Astrocyte of the cerebellum (primary cell): ENCODE results near the gene ZNF132.
"Not testable (repeated sequence)": the region's sequence is repeated elsewhere in the genome, so short reads cannot be mapped to it uniquely, and the experiment has no call there.

ENCODE experiments used
- DNase-seq: peaks from one replicate; pipeline ENCODE4 v3.0.0-alpha.2; 2011; ENCODE audit warnings: low read depth
- H3K4me3 ChIP-seq: 2 replicates; pipeline ENCODE4 v1.5.1; 2011; ENCODE audit warnings: mild to moderate bottlenecking, low read depth, low read length, moderate library complexity
- CTCF ChIP-seq: IDR thresholded peaks from 2 replicates; pipeline ENCODE4 v1.5.1; 2012; ENCODE audit warnings: low read length, low read depth, moderate library complexity, mild to moderate bottlenecking; ENCODE audit errors: missing control alignments
- in situ Hi-C: cut with HindIII; loops from 2 replicates; pipeline ENCODE4 v1.10.0; 2017; ENCODE audit warnings: low sequenced_read_pairs

The ZNF132 gene

GRCh38 chr19:58439576-58440554 is at the start of gene ZNF132:
Gene ZNF132, minus strand, starts transcription at chr19:58440153. Its CDS starts 332 bp downstream, at chr19:58439821.
- TF ChIP-seq CTCF = no peak
- peak; percentile 100 for DNase-seq
- peak within 1 kb of the TSS; percentile 57 for H3K4me3 ChIP-seq
- in situ Hi-C loops = no loop called here

GRCh38 chr19:58484349-58484748 is 44.4 kb upstream of the ZNF132 start:
- in situ Hi-C loops, H3K4me3 ChIP-seq, DNase-seq: not testable (repeated sequence)

GRCh38 chr19:58483776-58484175 is 43.8 kb upstream of the ZNF132 start:
- in situ Hi-C loops = no loop called here
- TF ChIP-seq CTCF = no peak
- no peak for DNase-seq
- H3K4me3 ChIP-seq = no peak overlapping the region

- DNase-seq = no peak
- TF ChIP-seq CTCF = no peak
- no peak overlapping the region for H3K4me3 ChIP-seq
- in situ Hi-C loops = no loop called here
These were observed 42.4 kb upstream of the ZNF132 start for GRCh38 chr19:58482372-58482771.

- no peak for DNase-seq
- H3K4me3 ChIP-seq = no peak overlapping the region
- TF ChIP-seq CTCF = no peak
- in situ Hi-C loops = no loop called here
These were observed 40.9 kb upstream of the ZNF132 start for GRCh38 chr19:58480831-58481230.

- no peak for DNase-seq
- H3K4me3 ChIP-seq = no peak overlapping the region
- TF ChIP-seq CTCF = no peak
- in situ Hi-C loops = no loop called here
These were observed 40.5 kb upstream of the ZNF132 start for GRCh38 chr19:58480481-58480830.

GRCh38 chr19:58479736-58480480 is 40.0 kb upstream of the ZNF132 start:
- in situ Hi-C loops = no loop called here
- TF ChIP-seq CTCF = no peak
- no peak overlapping the region for H3K4me3 ChIP-seq
- no peak for DNase-seq
